ENCODE measurements around the gene MCUR1. TPM values are rescaled to one million over a fixed set of nuclear protein-coding genes. Genes with fewer than 3 reads are reported as not detected.

MCUR1 gene
- total RNA-seq, 1 experiment from 2014 or later = 33.1 TPM

DNA sequence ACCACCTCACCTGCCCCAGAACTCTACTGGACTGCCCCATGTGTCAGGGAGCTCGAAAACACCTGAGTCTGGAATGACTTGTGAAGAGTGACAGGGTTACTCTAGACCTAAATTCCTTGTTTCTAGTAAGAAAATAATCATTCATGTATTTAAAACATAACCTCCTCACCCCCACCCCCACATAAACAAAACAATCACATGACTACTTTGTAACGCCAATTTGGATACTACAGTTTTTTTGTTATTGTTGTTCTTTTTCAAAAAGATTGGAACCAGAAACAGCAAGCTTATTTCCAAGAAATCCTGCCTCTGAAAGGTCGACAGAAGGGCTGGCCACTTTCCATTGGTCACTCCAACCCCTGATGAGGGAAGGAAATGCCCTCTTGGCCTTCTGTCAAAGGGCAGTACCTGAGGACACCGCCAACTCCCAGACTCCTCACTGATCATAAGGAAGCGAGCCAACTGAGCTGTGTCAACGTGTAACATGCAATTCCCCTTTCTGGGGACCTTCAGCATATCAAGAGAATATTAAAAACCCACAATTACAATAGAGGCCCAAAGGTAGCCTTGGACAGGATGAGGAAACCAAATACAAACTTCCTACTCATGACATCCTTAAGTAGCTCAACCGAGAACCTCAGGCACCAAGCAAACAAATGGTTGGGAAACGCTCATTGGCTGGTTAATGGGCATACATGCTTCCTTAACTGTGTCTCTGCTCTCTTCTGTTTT lies 2.6 kb downstream of the MCUR1 start:
- TSS peak; percentile 58 for BruUV-seq (replicated peaks)
- Histone ChIP-seq H3K4me1 (ENCODE audit: control insufficient read depth, insufficient read depth, low read length) (peaks cover 20% of the 10 kb centered on the region), H3K27me3 (ENCODE audit: control insufficient read depth, insufficient read depth, low read length) (no peaks in the 10 kb centered on the region), H3K9me3 (ENCODE audit: control insufficient read depth, insufficient read depth, low read depth, low read length) (no peaks in the 10 kb centered on the region), H3K27ac (ENCODE audit: low read length) (no peak overlapping the region), H3K36me3 (ENCODE audit: control insufficient read depth, insufficient read depth, low read length) (no peaks in the 10 kb centered on the region), H3K4me3 (ENCODE audit: low read depth in 2 of 2, low read length in 2 of 2) (no peak overlapping the region)
- ChIA-PET POLR2A (interaction anchor here (0.5 kb wide), 1 partner anchor 17 kb away, joined by 4 read pairs; no protein-coding TSS in a partner anchor), CTCF (no interaction called here)
- TF ChIP-seq, protein P1, sequence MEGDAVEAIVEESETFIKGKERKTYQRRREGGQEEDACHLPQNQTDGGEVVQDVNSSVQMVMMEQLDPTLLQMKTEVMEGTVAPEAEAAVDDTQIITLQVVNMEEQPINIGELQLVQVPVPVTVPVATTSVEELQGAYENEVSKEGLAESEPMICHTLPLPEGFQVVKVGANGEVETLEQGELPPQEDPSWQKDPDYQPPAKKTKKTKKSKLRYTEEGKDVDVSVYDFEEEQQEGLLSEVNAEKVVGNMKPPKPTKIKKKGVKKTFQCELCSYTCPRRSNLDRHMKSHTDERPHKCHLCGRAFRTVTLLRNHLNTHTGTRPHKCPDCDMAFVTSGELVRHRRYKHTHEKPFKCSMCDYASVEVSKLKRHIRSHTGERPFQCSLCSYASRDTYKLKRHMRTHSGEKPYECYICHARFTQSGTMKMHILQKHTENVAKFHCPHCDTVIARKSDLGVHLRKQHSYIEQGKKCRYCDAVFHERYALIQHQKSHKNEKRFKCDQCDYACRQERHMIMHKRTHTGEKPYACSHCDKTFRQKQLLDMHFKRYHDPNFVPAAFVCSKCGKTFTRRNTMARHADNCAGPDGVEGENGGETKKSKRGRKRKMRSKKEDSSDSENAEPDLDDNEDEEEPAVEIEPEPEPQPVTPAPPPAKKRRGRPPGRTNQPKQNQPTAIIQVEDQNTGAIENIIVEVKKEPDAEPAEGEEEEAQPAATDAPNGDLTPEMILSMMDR (IDR thresholded peaks at IDR 0.05) = no peak
- TF ChIP-seq, protein P2, sequence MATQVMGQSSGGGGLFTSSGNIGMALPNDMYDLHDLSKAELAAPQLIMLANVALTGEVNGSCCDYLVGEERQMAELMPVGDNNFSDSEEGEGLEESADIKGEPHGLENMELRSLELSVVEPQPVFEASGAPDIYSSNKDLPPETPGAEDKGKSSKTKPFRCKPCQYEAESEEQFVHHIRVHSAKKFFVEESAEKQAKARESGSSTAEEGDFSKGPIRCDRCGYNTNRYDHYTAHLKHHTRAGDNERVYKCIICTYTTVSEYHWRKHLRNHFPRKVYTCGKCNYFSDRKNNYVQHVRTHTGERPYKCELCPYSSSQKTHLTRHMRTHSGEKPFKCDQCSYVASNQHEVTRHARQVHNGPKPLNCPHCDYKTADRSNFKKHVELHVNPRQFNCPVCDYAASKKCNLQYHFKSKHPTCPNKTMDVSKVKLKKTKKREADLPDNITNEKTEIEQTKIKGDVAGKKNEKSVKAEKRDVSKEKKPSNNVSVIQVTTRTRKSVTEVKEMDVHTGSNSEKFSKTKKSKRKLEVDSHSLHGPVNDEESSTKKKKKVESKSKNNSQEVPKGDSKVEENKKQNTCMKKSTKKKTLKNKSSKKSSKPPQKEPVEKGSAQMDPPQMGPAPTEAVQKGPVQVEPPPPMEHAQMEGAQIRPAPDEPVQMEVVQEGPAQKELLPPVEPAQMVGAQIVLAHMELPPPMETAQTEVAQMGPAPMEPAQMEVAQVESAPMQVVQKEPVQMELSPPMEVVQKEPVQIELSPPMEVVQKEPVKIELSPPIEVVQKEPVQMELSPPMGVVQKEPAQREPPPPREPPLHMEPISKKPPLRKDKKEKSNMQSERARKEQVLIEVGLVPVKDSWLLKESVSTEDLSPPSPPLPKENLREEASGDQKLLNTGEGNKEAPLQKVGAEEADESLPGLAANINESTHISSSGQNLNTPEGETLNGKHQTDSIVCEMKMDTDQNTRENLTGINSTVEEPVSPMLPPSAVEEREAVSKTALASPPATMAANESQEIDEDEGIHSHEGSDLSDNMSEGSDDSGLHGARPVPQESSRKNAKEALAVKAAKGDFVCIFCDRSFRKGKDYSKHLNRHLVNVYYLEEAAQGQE (IDR thresholded peaks at IDR 0.05; ENCODE audit: insufficient read depth in 1 of 2, low read depth in 2 of 2, low read length in 1 of 2) = no peak
- TF ChIP-seq TCF7L2 (IDR thresholded peaks at IDR 0.05; ENCODE audit: low read depth, low read length) = no peak
- TF ChIP-seq POLR2AphosphoS5 (IDR thresholded peaks at IDR 0.05; ENCODE audit: low read depth, low read length) = no peak
- TF ChIP-seq SIN3A (IDR thresholded peaks at IDR 0.05; ENCODE audit: borderline replicate concordance, insufficient read depth, low read depth, low read length) = no peak
- intact Hi-C loops (cut with micrococcal nuclease; ENCODE audit: unreplicated experiment) = no loop called here
- DNase-seq (ENCODE audit: low read depth, low spot score) = no peak
- no peak for ATAC-seq
- in situ Hi-C loops (cut with HindIII; ENCODE audit: low pct_unique_long_range_greater_than_20kb, low sequenced_read_pairs) = no loop called here

DNA sequence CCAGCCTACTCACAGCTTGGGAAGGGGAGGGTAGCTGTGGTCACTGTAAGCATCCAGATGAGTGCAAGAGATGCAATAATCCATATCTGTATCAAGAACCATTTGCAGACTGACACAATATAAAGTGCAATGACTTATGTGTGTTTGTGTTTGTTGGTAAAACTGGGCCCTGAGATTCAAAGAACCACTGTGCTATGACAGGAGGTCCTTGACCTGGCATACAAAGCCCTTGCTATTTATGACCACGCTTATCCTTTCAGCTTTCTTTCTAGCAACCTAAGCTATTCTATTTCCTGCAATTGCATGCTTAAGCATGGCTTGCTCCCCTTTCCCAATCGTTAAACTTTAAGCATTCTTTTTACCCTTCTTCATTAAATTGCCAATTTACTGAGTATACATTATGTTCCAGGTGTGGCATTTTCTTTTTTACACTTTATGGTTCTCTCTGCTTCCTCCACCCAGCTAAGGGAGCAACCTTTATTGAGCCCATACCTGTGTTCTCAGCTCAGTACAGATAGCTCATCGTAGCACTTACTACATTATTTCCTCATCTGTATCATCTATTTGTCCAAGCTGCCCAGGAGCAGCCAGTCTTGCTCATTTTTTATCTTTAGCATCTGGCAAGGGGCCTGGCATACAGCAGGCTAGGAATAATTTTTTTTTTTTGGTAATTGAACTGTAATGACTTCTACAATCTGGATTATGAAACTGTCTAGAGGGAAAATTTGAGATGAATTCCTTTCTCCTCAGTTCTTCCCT lies 3.5 kb downstream of the MCUR1 start:
- H3K36me3 ChIP-seq (ENCODE audit: control insufficient read depth, insufficient read depth, low read length) = no peaks in the 10 kb centered on the region
- H3K27ac ChIP-seq (ENCODE audit: low read length) = no peak overlapping the region
- DNase-seq (ENCODE audit: low read depth, low spot score) (no peak), ATAC-seq (no peak)
- no peaks in the 10 kb centered on the region for H3K9me3 ChIP-seq (ENCODE audit: control insufficient read depth, insufficient read depth, low read depth, low read length)
- no TSS peak for BruUV-seq (replicated peaks)
- no peak overlapping the region for H3K4me3 ChIP-seq (ENCODE audit: low read depth in 2 of 2, low read length in 2 of 2)
- POLR2A ChIA-PET = interaction anchor here (0.7 kb wide), 1 partner anchor 266 kb away, joined by 3 read pairs; no protein-coding TSS in a partner anchor
- CTCF ChIA-PET = no interaction called here
- H3K4me1 ChIP-seq (ENCODE audit: control insufficient read depth, insufficient read depth, low read length) = peaks cover 20% of the 10 kb centered on the region
- in situ Hi-C loops (cut with HindIII; ENCODE audit: low pct_unique_long_range_greater_than_20kb, low sequenced_read_pairs) = no loop called here
- intact Hi-C loops (cut with micrococcal nuclease; ENCODE audit: unreplicated experiment) = no loop called here
- TF ChIP-seq, protein P1 (IDR thresholded peaks at IDR 0.05) = no peak
- TF ChIP-seq, protein P2 (IDR thresholded peaks at IDR 0.05; ENCODE audit: insufficient read depth in 1 of 2, low read depth in 2 of 2, low read length in 1 of 2) = no peak
- TF ChIP-seq TCF7L2 (IDR thresholded peaks at IDR 0.05; ENCODE audit: low read depth, low read length) (no peak), POLR2AphosphoS5 (IDR thresholded peaks at IDR 0.05; ENCODE audit: low read depth, low read length) (no peak), SIN3A (IDR thresholded peaks at IDR 0.05; ENCODE audit: borderline replicate concordance, insufficient read depth, low read depth, low read length) (no peak)
- H3K27me3 ChIP-seq (ENCODE audit: control insufficient read depth, insufficient read depth, low read length) = no peaks in the 10 kb centered on the region

Data from Panc1 (cell line).